Ishikawa (cell line): Measurements from ENCODE around the gene ZNF518B.

ENCODE experiments used
- CEBPB ChIP-seq: IDR thresholded peaks from 2 replicates; pipeline ENCODE4 v1.6.1; 2012
- EGR1 ChIP-seq: IDR thresholded peaks from 2 replicates; pipeline ENCODE4 v1.6.1; 2012
- EP300 ChIP-seq: IDR thresholded peaks from 2 replicates; pipeline ENCODE4 v1.6.1; 2012; ENCODE audit warnings: borderline replicate concordance
- FOXM1 ChIP-seq: IDR thresholded peaks from 2 replicates; pipeline ENCODE4 v1.6.1; 2012; ENCODE audit warnings: low read depth, borderline replicate concordance
- RAD21 ChIP-seq: IDR thresholded peaks from 2 replicates; pipeline ENCODE4 v1.6.1; 2012; ENCODE audit warnings: low read depth
- TF ChIP-seq, protein P1 (sequence below): IDR thresholded peaks from 2 replicates; pipeline ENCODE4 v1.6.1; 2012
- TF ChIP-seq, protein P2 (sequence below): IDR thresholded peaks from 2 replicates; pipeline ENCODE4 v1.6.1; 2012; ENCODE audit warnings: low read depth, mild to moderate bottlenecking

DNA sequence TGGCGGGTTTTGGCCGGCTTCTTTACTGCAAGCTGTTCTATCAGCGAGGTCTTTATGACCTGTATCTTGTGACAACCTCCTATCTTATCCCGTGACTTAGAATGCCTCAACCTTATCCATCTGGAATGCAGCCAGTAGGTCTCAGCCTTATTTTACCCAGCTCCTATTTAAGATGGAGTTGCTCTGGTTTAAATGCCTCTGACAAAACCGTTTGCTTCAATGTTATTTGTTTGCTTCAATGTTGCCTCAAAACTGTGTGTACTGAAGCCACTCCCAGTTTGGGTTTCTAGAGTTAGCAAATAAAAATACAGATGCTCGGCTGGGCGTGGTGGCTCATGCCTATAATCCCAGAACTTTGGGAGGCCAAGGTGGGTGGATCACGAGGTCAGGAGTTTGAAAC is 51.6 kb downstream of the ZNF518B start:
- TF ChIP-seq, protein P1, sequence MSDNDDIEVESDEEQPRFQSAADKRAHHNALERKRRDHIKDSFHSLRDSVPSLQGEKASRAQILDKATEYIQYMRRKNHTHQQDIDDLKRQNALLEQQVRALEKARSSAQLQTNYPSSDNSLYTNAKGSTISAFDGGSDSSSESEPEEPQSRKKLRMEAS: no peak
- TF ChIP-seq EP300 (no peak), CEBPB (no peak), RAD21 (no peak), FOXM1 (no peak), EGR1 (no peak)
- TF ChIP-seq, protein P2, sequence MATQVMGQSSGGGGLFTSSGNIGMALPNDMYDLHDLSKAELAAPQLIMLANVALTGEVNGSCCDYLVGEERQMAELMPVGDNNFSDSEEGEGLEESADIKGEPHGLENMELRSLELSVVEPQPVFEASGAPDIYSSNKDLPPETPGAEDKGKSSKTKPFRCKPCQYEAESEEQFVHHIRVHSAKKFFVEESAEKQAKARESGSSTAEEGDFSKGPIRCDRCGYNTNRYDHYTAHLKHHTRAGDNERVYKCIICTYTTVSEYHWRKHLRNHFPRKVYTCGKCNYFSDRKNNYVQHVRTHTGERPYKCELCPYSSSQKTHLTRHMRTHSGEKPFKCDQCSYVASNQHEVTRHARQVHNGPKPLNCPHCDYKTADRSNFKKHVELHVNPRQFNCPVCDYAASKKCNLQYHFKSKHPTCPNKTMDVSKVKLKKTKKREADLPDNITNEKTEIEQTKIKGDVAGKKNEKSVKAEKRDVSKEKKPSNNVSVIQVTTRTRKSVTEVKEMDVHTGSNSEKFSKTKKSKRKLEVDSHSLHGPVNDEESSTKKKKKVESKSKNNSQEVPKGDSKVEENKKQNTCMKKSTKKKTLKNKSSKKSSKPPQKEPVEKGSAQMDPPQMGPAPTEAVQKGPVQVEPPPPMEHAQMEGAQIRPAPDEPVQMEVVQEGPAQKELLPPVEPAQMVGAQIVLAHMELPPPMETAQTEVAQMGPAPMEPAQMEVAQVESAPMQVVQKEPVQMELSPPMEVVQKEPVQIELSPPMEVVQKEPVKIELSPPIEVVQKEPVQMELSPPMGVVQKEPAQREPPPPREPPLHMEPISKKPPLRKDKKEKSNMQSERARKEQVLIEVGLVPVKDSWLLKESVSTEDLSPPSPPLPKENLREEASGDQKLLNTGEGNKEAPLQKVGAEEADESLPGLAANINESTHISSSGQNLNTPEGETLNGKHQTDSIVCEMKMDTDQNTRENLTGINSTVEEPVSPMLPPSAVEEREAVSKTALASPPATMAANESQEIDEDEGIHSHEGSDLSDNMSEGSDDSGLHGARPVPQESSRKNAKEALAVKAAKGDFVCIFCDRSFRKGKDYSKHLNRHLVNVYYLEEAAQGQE: no peak
